GM19468 (cell line): Measurements from ENCODE around the gene CRABP1.

Source experiments
- ATAC-seq: cut with Tn5 transposase; IDR thresholded peaks from one replicate; pipeline ENCODE4 v1.9.1; 2021; ENCODE audit warnings: mild to moderate bottlenecking, moderate library complexity, moderate number of reproducible peaks; ENCODE audit not compliant: unreplicated experiment; ENCODE audit errors: extremely low read depth

The CRABP1 gene

DNA sequence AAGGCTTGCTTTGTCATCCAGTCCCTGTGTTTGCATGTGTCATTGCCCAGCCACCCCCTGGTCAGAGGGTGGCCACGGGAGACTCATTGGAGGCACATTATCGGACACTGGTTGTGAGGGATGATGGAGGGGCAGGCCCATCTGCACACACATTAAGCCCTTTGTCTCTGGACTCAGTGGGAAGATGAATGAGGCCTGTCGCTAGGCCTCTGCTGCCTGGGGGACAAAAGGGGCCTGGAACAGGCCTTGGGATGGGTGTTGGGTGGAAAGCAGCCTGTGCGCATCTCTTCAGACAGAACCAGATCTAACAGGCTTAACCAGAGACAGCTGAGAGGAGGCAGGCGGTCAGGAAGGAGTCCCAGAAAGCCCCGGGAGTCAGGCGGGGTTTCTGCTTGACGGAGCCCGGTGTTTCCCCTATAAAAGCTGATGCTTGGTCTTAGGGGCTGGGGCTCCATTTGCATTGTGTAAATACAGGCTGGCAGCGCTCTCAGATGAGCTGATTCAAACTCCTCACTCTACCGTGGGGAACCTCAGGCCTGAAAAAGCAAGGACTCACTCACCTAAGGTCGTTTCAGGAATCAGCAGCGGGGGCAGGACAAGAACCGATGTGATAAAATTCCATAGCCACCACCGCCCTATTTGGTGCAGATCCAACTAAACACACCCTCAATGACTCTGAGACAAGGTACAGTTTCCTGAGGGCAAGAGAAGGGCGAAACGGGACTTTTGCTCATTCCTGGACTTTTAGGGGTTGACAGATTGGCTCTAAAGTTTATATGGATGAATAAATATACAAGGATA, 23.7 kb upstream of the CRABP1 start:
- no peak for ATAC-seq

DNA sequence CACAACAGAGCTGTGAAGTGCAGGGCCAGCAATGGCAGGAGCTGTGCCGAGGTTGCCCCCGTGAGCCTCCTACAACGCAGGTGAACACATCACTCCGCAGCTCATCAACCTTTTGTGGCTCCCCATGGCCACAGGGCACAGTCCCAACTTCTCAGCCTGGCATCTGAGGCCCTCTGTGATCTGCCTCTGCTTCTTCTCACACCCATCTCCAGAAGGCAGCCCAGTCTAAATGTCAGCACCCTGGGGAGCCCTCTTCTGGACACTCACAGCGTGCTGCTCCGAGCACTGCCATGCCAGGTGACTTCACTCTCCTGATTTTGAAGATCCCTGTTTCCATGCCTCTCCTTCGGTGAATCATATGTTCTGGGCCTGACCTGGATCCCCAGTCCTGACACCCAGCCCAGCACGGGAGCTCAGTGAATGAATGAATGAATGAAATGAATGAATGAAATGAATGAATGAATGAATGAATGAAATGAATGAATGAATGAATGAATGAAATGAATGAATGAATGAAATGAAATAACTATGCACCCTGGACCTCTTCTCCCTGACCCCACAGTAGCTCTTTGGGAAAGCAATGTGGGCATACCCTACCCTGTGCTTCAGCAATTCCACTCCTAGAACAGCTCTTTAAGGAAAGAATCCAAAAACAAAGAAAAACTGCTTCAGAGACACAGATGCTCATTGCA, 22.9 kb upstream of the CRABP1 start:
- no peak for ATAC-seq

DNA sequence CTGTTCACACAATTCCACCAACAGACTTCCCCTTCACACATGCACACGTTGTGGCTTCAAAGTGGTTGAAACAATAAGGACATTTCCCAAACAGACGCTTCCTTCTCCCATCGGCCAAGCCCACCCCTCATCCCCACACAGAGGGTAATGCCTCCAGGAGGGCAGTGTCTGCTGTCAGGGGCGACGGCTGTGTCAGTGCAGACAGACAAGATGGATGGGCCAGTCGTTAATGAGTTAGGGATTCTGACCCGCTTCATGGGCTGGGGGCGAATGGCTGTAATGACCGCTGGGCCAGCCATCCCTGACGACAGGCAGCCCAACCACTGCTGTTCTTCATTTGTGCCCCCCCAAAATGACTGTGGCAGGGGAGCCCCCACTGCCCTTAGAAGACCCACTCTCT, 20.6 kb upstream of the CRABP1 start:
- no peak for ATAC-seq

DNA sequence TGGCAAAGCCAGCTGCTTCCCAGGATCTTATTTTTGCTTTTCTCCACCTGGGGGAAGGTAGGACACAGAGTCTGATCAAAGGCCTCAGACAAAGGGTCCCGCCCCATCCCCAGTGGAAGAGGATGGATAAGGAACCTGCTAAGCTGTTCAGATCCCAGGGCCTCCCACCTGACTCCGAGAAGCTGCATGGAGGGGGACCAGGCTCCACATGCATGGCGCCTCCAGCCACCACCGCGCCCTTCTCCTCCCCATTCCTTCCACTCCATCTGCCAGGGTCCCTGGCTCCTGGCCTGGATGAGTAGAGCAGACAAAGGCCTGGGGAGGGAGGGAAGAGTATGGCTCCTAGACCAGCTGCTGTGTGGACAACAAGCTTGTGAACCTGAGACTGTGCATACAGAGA, 20.0 kb upstream of the CRABP1 start:
- no peak for ATAC-seq

- ATAC-seq, result no peak
These were observed 19.0 kb upstream of the CRABP1 start for GRCh38 chr15:78321041-78321570.

- ATAC-seq, result no peak
These were observed 18.4 kb upstream of the CRABP1 start for GRCh38 chr15:78321786-78322185.

- ATAC-seq, result no peak
These were observed 17.9 kb upstream of the CRABP1 start for GRCh38 chr15:78322243-78322642.

DNA sequence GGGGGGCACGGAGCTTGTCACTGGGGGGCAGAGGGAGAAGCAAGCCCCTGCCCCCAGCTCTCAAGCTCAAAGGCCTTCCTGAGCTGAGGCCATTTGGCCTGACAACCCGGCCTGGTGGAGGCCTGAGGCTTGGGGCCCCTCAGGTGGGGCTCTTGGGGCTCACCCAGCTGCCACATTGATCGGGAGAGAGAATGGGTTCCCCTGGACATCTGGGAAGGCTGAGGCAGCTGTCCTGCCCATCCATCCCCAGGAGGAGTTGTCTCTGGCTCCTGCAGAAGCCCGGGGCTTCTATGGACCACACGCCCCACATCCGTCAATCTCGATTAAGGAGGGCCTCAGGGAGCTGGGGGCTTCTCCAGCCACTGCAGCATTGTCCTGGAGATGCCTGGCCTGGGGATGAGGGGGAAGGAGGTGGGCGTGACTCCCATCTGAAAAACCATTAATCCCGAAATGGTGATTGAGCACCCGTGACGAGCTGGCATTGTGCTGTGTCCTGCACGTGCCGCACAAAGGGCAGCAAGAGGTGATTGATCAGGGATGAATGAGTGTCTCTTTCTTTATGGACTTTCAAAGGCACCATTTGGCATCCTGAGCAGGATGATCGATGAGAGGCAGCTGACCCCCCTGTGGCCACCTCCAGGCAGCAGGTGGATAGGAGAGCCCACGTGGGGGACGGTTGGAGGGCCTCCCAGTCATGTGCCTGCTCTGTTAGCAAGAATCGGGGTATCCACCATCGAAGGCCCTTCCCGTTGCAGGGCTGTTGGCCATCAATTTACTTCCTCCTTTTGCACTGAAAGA, 17.2 kb upstream of the CRABP1 start:
- no peak for ATAC-seq

DNA sequence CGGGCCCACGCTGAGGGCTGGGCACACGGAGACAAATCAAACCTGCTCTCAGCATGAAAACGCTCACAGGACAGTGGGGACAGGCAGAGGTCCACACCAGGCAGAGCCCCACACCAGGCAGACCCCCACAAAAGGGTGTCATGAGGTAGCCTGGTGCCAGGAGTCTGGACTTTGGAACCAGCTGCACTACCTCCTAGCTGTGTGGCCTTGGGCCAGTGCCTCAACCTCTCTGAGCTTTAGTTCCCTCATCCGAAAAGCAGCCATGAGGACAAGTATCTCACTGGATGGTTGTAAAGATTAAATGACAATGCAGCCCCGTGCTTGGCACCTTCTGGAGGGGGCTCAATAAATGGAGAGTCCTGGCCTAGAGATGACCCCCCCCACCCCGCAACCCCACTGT, 16.5 kb upstream of the CRABP1 start:
- no peak for ATAC-seq

DNA sequence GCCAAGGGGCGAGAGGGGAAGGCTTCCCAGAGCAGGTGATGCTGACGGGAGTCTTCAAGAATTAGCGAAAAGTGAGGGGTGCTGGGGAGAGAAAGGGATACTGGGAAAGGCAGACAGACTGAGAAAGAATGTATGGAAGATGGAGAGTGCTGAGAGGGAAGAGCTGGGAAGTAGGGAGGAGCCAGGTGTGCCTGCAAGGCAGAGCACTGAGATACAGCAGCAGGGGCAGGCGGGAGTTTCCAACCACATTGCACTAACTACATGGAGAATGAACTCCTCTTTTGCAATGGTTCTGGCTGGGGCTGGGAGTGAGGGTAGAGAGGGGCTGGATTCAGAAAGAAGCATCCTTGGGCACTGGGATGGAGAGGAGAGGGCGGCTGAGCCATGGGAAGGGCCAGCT, 16.0 kb upstream of the CRABP1 start:
- ATAC-seq, result no peak

GRCh38 chr15:78325092-78325843, 14.9 kb upstream of the CRABP1 start:
- no peak for ATAC-seq

GRCh38 chr15:78327466-78327865, 12.7 kb upstream of the CRABP1 start:
- ATAC-seq, result no peak

- ATAC-seq, result no peak
These were observed 10.5 kb upstream of the CRABP1 start for GRCh38 chr15:78329625-78330024.

DNA sequence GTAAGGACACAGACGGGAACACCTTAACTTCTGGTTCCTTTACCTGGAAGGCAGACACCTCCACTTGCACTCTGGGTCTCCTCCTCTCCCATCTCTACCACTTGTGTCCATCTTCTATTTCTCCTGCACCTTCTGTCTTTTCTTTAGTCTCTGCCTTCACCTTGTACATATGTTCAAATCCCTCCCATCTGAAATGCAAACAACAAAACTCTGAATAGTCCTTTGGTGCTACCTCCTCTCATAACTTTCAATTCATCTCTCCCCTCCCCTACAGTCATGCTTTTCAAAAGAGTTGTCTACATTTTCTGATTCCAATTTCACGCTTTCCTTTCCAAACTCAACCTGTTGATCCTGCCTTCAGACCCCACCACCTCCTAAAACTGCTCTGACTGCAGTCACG, 5.3 kb upstream of the CRABP1 start:
- ATAC-seq, result no peak

DNA sequence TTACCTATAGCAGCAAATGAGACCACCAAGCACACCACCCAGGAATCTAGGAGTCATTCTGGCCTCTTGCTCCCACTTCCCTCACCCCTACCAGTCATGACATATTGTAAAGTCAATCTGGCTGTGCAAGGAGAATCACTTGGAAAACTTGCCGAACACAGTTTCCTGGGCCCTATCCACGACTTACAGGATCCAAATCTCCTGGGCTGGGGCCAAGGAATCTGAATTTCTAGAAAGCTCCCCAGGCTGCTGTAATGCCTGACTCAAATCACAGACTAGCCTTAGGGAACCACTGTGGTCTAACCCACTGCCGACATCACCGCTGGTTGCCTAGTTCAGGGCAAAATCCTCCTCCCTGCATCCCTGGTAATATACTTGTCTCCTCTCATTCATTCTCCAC, 4.2 kb upstream of the CRABP1 start:
- ATAC-seq, result no peak

DNA sequence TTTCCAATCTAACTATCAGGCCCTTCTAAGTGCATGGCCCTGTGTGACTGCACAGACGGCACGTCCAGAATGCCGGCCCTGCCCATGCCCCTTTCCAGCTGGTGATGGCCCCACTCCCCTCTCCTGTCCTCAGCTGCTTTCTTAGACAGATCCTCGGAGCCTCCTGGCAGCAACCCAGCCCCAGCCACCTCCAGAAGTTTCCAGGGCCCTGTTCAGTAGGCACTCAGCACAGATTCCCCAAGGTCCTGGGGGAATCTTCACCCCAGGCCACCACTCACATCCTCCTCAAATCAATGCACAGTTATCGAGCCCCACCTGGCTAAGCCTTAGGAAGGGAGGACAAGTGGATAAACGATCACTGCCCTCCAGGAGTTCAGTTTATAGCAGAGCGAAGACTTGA, 1.4 kb upstream of the CRABP1 start:
- no peak for ATAC-seq

DNA sequence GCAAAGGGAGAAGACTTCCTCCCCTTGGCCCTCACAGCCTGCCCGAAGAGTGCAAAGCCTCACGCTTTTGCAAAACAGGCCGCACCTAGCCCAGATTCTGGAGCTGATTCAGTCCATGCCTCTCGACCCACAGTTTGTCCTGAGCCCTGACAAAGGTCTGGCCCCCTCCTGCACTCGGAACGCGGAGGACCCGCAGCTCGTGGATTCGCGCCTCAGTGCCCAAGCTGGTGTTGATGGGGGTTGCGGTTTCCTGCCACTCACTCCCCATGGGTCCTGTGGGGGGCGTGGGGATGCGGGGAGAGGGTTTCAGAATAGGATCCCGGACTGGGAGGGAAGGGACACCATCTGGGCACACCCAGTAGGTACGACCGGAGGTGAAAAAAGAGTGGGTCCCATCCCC, 594 bp upstream of the CRABP1 start:
- ATAC-seq, result no peak

- ATAC-seq, result no peak
These were observed 1.2 kb downstream of the CRABP1 start for GRCh38 chr15:78341057-78341987.

GRCh38 chr15:78342021-78342420, 1.9 kb downstream of the CRABP1 start:
- ATAC-seq, result no peak
